ENCODE results near the gene GRID1.
"Not testable (repeated sequence)": the region's sequence is repeated elsewhere in the genome, so short reads cannot be mapped to it uniquely, and the experiment has no call there.

GRID1 gene

GRCh38 chr10:85720931-85721590 is 645.5 kb downstream of the GRID1 start:
- no peak for DNase-seq

GRCh38 chr10:85719408-85719807 is 647.2 kb downstream of the GRID1 start:
- no peak for DNase-seq

- no peak for DNase-seq
Measured at GRCh38 chr10:85713885-85714284, 652.7 kb downstream of the GRID1 start.

DNA sequence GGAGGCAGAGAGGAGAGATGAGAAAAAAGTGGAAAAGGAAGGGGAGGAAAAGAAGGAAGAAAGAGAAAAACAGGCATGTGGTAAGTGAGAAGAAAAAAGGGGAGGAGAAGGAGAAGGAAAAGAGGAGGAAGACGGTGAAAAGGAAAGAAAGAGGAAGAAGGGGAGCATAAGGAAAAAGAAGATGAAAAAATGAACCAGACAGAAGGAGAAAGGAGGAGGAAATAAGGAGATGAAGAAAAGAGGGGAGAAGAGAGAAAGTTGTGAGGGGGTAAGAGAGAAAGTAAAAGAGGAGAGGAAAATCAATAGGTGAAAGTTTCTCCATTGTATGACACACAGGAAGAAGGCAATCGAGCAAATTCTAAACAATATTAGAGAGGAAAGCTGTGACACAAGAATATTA is 663.8 kb downstream of the GRID1 start:
- no peak for DNase-seq

- DNase-seq: not testable (repeated sequence)
Measured at GRCh38 chr10:85699066-85699465, 667.5 kb downstream of the GRID1 start.

GRCh38 chr10:85696893-85697292 is 669.7 kb downstream of the GRID1 start:
- no peak for DNase-seq

GRCh38 chr10:85682621-85683020 is 684.0 kb downstream of the GRID1 start:
- no peak for DNase-seq

GRCh38 chr10:85679710-85680109 is 686.9 kb downstream of the GRID1 start:
- no peak for DNase-seq

DNA sequence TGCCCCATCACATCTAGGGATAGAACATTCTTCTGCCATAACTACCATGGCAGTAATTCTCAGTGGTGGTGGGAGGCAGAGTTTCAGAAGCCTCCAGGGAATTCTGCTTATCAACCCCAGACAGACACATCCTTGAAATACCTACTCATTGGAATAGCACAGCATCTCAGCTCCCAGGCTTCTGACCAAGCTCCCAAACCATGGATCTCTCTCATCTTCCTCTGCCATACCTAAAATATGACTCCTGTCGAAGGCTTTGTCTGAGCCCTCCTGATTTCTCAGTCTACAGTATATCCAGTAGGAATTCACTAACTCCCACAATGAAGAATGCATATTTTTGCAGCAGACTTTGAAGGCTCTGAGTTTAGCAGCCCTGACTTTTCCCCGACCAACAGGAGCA is 687.5 kb downstream of the GRID1 start:
- no peak for DNase-seq

DNA sequence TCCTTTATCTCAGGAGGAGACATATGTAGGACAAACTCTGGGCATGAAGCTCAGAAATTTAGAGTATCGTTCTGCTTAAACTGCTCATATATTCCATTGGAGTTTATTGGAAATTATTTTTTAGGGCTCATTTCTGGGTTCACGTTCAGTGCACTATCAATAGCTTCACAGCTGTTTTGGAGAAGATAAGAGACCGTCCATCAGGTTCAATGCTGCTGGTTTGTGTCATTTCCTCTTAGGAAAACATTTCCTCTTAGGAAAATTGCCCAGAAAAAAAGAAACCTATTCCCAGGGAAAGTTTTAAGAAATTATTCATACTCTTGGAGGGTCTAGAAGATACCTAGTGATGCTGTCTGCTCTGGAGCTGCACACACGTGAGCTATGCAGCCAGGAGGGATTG is 691.7 kb downstream of the GRID1 start:
- no peak for DNase-seq

- no peak for DNase-seq
Measured at GRCh38 chr10:85673270-85673669, 693.3 kb downstream of the GRID1 start.

DNA sequence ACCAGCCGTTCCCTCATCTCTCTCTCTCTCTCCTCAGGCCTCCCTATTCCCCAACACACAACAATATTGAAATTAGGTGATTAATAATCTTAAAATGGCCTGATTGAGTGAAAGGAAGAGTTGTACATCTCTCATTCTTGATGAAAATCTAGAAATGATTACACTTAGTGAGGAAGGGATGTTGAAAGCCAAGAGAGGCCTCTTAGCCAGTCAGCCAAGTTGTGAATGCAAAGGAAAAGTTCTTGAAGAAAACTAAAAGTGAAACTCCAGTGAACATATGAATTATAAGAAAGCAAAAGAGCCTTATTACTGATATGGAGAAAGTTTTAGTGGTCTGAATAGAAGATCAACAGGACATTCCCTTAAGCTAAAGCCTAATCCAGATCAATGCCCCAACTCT is 695.1 kb downstream of the GRID1 start:
- no peak for DNase-seq

- DNase-seq: no peak
Measured at GRCh38 chr10:85668522-85668921, 698.1 kb downstream of the GRID1 start.

DNA sequence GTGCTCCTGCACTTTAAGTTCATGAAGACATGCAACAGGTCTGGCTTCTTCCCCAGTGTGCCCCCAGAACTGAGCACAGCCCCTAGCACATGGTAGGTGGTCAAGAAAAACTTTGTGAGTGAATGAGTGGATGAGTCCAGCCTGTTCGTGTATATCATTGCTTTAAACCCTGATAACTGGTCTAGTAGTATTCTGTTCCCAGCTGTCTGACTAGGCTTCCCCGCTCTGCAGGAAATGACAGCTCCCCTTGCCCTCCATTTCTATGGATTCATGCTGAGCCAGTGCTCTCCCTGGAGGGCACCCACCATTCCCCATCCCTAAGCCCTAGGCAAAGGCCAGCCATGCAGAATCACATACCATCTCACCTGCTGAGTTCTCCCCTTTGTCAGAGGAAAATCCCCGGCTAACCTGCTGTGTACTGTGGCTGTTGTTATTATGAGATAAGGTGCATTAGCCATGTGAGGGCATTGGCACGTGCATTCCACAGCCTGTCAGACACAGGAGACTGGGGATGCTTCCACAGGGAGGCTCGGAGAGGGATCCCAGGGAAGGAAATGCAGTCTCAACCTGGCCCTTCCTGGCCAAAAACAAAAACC is 698.9 kb downstream of the GRID1 start:
- no peak for DNase-seq

GRCh38 chr10:85666987-85667386 is 699.6 kb downstream of the GRID1 start:
- no peak for DNase-seq

DNA sequence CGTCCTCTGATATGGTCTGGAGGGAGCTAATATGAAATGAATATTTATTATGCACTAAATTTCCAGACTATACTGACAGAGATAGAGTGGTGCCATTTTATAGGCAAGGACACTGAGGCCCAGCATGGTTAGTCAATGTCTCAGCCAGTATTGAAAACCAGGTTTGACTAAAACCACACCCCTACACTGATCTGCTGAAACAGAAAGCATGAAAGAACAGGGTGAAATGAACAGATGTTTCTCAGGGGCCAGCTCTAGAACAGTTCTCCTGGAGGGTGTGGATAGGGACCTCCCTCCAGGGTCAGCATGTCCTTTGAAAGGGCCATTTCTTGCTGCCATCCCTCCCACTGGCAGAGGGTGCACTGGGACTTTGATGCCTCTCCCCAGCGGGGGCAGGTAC is 700.5 kb downstream of the GRID1 start:
- no peak for DNase-seq

GRCh38 chr10:85665681-85666080 is 700.9 kb downstream of the GRID1 start:
- DNase-seq: no peak

- DNase-seq: no peak
Measured at GRCh38 chr10:85665078-85665477, 701.5 kb downstream of the GRID1 start.

GRCh38 chr10:85661123-85661522 is 705.5 kb downstream of the GRID1 start:
- DNase-seq: no peak

- DNase-seq: no peak
Measured at GRCh38 chr10:85659331-85659730, 707.3 kb downstream of the GRID1 start.

DNA sequence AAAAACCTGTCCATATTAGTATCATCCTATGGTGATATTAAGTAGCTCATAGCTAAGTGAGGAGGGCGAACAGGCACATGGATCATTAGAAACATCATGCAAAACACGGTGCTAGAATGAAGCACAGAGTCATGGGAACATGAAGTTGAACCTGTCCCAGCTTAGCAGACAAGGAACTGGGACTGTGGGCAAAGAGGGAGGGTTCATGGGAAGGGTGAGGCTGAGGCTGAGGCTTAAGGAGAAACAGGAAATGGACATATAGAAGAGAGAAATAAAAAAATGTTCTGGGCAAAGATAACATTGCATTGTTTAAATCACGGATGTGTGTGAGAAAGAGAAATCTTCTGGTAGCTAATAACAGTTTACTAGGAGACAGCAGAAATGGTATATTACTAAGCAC is 708.1 kb downstream of the GRID1 start:
- DNase-seq: no peak

DNA sequence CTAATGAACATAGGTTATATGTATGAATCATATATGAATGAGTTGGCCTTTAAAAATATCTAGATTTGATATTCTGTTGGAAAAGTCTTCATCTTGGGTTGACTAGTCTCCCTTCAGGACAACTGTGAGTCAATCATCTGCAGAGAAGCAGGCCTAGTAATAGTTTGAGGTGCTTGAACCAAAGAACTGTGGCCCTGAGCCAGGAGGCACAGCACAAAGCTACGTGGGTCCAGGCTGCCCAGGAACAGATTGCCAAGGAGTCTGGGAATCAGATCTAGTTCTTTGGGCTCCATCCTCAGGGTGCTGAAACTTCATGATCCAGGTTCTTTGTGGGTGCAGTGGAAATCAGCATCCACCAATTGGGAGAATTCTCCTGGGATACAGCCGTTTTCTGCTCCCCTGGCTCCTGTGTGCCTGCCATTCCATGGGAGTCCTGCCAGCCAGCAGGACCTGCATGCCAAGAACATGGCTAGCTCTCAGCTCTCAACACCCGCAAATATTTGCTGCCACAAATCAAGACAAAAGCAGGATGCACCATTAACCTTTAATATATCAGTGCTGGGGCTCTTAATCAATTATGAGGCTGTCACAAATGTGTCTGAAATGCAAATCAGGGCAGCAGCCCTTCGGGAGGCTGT is 709.0 kb downstream of the GRID1 start:
- no peak for DNase-seq

DNA sequence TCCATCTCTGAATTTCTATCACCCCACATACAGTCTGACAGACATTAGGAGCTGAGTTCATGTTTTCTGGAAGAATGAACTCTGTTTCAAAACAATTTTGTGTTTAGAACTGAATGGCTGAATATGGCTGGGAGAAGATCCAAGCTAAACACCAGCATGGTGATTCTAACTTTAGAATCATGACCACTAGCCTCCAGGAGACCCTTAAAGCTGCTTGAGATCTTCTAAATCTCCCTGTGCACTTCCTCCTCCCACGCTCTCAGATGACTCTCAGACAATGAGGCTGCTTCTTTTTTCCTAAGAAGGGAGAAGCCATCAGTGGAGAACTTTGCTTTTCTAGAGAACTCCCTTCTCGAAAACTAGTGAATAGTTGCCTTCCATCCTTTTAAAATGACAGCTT is 711.2 kb downstream of the GRID1 start:
- no peak for DNase-seq

GRCh38 chr10:85651497-85651882 is 715.1 kb downstream of the GRID1 start:
- DNase-seq: no peak
